GM10266 (cell line): ENCODE measurements around the gene ADAMTS7.
"Not testable (repeated sequence)": the region's sequence is repeated elsewhere in the genome, so short reads cannot be mapped to it uniquely, and the experiment has no call there.

Source experiments
- DNase-seq: peaks from one replicate; pipeline ENCODE4 v3.0.0; 2012; ENCODE audit errors: extremely low spot score
- TF ChIP-seq, protein P1 (sequence below): IDR thresholded peaks from 2 replicates; pipeline ENCODE4 v1.5.1; 2012; ENCODE audit warnings: mild to moderate bottlenecking, low read depth; ENCODE audit not compliant: control insufficient read depth, insufficient read depth; ENCODE audit errors: missing control alignments

The ADAMTS7 gene

DNA sequence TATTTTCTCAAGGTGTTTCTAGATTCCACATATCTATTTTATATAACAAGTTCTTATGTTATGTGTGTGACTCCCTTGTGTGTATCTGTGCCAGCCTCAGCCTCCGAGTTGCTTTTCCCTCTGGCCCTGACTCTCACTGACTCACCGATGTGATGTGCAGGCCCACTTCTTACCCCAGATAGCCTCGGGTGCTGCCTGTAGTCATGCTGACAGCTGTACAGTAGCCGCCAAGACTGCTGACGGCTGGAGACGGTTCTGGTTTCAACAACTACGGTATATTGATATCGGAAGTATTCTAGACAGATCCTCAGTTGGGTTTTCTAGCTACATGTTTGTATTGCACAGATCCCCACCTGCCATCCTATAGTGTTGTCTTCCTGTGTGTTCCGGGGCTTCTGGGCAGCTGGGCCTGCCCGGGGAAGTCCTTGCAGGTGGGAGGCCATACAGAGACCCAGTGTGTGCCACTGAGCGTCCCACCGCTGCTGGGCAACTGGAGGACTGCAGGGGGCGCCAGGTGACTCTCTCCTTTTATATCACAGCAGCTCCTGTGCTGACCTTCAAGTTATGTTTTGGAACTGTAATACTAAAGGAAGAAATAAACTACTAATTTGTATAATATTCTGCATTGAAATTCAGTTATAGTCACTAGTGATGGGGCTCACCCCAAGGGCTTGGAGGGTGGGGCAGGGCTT is 55.2 kb downstream of the ADAMTS7 start:
- TF ChIP-seq, protein P1, sequence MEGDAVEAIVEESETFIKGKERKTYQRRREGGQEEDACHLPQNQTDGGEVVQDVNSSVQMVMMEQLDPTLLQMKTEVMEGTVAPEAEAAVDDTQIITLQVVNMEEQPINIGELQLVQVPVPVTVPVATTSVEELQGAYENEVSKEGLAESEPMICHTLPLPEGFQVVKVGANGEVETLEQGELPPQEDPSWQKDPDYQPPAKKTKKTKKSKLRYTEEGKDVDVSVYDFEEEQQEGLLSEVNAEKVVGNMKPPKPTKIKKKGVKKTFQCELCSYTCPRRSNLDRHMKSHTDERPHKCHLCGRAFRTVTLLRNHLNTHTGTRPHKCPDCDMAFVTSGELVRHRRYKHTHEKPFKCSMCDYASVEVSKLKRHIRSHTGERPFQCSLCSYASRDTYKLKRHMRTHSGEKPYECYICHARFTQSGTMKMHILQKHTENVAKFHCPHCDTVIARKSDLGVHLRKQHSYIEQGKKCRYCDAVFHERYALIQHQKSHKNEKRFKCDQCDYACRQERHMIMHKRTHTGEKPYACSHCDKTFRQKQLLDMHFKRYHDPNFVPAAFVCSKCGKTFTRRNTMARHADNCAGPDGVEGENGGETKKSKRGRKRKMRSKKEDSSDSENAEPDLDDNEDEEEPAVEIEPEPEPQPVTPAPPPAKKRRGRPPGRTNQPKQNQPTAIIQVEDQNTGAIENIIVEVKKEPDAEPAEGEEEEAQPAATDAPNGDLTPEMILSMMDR, result peak; percentile 55
- not testable (repeated sequence) for DNase-seq

DNA sequence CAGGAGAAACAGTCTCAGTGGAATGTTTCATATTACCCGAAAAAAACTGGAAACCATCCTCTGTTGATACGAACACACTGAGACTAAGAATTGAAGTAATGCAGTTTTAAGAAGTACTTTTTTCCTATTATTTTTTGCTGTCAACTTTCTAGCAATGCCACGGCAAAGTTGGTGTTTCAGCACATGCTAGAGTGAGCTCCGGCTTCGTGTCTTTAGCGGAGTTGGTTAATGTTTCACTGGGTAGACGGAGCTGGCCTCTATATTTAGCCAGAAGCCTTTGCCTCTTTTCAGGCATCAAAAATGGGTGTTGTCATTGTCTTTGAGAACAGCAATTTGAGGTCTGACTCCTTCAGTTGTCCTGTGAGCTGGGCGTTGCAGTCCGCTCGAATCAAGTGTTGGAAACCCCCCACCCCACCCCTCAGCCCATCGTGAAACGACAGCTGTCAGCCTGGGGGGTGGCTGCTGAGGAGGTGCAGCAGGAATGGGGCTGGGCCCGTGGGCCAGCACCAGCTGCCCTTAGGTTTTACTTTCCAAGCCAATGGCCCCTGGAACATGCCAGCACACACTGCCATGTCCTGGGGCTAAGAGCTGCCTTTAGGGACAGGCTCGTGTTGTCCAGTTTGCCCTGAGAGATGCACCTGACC is 56.5 kb downstream of the ADAMTS7 start:
- not testable (repeated sequence) for DNase-seq

DNA sequence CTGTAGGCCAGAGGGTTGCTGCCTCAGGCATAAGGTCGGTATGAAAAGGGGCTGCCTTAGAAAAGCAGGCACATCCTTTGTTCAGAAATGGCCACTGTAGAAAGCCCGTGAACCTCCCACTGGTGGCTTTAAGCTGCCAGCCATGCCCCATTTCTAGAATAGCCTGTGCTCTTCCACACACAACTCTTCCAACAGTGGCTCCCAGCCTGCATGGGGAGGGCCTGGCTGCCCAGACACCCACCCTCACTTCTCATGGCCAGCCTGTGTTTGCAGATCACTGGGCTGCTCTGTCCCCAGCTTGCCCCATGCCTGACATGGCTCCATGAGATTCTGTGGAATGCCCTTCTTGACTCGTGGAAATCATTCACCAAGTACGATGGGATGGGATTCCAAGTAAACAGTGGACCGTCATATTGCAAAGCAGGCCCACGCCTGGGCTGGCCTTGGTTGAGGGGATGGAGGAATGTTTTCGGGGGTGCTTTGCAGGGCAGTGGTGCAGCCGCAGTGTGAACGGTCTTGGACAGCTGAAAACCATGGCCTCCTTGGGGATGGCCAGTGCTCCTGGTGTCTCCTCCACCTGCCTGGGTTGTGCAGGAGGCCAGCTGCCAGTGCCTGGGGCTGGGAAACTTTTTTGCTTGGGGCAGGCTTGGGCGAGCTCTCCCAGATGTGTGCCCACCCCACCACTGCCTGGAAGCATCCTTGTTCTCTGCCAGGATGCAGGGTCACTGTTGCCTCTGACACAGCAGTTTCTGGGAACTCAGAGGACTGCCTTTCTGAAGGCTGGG is 57.3 kb downstream of the ADAMTS7 start:
- DNase-seq, result not testable (repeated sequence)

DNA sequence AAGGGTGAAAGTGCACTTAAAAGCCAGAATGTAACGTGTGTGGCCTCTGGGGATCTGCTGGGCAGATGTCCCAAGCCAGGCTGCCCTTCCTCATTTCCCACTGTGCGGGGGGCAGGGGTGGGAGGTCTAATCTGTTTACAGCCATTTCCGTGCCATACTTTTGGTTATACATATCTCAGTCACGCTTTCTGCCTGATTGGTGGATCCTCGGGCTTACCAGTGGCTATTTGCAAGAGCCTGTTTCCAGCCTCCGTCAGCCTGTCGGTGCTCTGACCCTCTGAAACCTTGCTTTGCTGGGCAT is 58.0 kb downstream of the ADAMTS7 start:
- not testable (repeated sequence) for DNase-seq

DNA sequence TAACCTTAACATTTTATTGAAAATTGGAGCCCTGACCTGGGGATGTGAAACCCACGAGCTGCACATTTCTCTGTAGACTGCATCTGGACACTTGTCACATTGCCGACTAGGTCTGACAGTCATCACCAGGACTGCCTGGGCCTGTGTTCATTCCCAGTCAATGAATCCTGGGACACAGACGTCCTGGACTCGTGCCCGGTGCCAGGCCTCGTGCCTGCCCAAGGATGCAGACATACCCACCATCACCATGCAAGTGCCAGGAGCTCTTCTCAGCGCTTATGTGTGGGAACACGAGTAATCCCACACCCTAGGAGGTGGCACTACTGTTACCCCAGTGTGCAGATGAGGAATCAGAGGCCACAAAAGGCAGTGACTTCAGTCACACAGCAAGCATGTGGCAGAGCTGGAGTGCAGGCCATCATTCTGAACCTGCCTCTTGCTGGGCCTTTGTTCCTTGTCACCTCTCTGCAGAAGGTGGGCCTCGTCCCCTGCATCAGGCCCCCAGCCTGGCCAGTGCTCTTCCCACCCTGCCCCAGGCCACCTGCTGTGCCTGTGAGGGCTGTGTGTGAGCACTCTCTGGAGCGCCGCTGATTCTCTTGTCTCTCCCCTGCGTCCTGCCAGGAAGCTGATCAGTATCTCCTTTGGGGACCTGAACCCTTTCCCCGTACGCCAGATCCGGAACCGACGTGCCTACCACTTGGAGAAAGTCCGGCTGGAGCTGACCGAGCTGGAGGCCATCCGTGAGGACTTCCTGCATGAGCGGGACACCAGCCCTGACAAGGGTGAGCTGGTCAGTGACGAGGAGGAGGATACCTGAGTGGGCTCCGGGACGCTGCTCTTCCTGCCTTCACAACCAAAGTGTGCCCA is 58.5 kb downstream of the ADAMTS7 start:
- TF ChIP-seq, protein P1, result no peak
- DNase-seq, result no peak

DNA sequence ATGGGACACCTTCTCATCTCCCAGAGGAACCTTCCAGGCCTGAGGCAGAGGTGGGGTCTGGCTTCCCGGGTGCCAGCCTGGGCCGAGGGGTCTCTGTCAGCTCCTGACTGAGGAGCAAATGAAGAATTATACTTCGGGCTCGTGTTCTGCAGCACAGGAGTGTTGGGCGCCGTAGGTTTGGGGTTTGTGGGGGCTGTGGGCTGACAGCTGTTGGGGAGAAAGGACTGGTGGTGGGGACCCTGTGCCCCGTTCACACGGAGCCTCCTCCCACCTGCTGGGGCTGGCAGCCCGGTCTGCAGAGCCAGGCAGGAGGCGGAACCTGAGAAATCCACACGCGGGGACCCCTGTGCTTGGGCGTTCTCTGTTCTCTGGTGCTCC is 59.7 kb downstream of the ADAMTS7 start:
- TF ChIP-seq, protein P1, result no peak
- no peak for DNase-seq

DNA sequence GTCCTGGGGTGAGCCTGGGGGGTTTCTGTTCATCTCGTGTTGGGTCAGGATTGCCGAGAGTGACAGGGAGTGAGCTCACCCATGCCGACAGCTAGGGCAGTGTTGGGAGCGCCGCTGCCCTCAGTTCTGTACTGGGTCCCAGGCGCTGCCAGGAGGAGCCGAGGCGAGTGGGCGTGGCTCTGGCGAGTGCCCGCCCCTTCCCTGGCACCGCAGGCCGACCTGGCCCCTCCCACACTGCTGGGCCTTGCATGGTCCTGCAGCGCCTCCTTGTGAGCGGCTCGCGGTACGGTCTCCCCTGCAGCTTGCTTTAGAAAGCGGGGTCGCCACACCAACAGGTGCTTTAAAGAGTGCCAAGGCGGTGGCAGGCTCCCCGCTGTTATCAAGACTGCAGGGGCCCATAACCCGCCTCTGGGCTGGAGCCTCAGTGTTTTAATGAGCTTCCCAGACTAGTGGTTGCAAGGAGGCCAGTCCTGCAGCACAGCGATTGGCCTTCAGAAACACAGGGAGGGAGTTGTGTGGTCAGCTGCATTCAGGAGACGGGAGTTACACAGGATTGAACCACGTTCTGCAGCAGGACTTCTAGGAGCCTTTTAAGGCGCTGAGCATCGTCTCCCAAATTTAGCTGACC is 60.2 kb downstream of the ADAMTS7 start:
- TF ChIP-seq, protein P1, result peak; percentile 72
- peak; percentile 87 for DNase-seq

DNA sequence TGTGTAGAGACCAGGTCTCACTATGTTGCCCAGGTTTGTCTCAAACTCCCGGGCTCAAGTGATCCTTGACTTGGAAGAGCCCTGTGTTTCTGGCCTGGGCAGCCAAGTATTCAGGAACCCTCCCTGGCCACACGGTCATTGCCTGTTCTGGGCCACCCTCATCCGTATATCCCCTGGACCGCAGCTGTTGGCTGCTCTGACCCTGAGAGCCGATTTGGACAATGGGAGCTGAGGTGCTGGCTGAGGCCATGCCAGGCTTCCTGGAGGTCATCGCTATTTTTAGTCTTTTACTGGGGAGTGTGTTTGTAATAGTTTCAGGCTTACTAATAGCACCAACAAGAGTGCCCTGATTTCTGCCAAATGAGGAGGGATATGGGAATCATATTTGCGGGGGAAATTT is 60.7 kb downstream of the ADAMTS7 start:
- no peak for DNase-seq

More for the DNA sequence above, 60.7 kb downstream of the ADAMTS7 start:
- TF ChIP-seq, protein P1, result no peak
